Esophagus (tissue), 2 donors: ENCODE data around the gene USP20. TPM values are rescaled to one million over a fixed set of nuclear protein-coding genes. Genes with fewer than 3 reads are reported as not detected.

ENCODE experiments used
- H3K27ac ChIP-seq, 2 donors: one replicate each; pipeline ENCODE4 v1.5.1; 2013; ENCODE audit warnings: low read depth in 2 of 2, mild to moderate bottlenecking in 2 of 2, inconsistent platforms in 1 of 2, low read length in 1 of 2, moderate library complexity in 1 of 2
- H3K27me3 ChIP-seq, 2 donors: one replicate each; pipeline ENCODE4 v1.6.1; 2013; ENCODE audit warnings: low read length in 2 of 2, control low read depth in 1 of 2, mild to moderate bottlenecking in 1 of 2; ENCODE audit not compliant: insufficient read depth in 2 of 2, control insufficient read depth in 1 of 2
- H3K36me3 ChIP-seq, 2 donors: one replicate each; pipeline ENCODE4 v1.6.1; 2013; ENCODE audit warnings: low read length in 1 of 2; ENCODE audit not compliant: control insufficient read depth in 2 of 2, insufficient read depth in 2 of 2
- H3K4me1 ChIP-seq, 2 donors: one replicate each; pipeline ENCODE4 v1.6.1; 2013; ENCODE audit warnings: low read length in 1 of 2; ENCODE audit not compliant: control insufficient read depth in 2 of 2, insufficient read depth in 2 of 2
- H3K4me3 ChIP-seq, 2 donors: one replicate each; pipeline ENCODE4 v1.5.1; 2013; ENCODE audit warnings: low read length in 2 of 2, mild to moderate bottlenecking in 2 of 2, low read depth in 1 of 2, moderate library complexity in 1 of 2
- H3K9me3 ChIP-seq, 2 donors: one replicate each; pipeline ENCODE4 v1.6.1; 2013; ENCODE audit warnings: mild to moderate bottlenecking in 2 of 2, low read depth in 1 of 2, low read length in 1 of 2, moderate library complexity in 1 of 2; ENCODE audit not compliant: control insufficient read depth in 2 of 2, insufficient read depth in 1 of 2
- WGBS, 2 donors: extraction: QIAGEN DNeasy Blood & Tissue Kit; methylation state at CpG; one replicate each; pipeline ENCODE4 v1.1.7; 2013; 5-methylcytosine and 5-hydroxymethylcytosine counted together
- polyA plus RNA-seq, 2 donors: library from polyadenylated mRNA; stranded (reverse); fragments of 200-250 nt; gene quantifications; one replicate each; pipeline ENCODE4 v1.2.3, GENCODE V29; 2013
- donor health status: healthy with polysubstance abuse.
- donor health status: Bipolar disorder and iron deficiency.

Gene USP20
- polyA plus RNA-seq, 2 donors = 15.1 to 20.7 TPM

DNA sequence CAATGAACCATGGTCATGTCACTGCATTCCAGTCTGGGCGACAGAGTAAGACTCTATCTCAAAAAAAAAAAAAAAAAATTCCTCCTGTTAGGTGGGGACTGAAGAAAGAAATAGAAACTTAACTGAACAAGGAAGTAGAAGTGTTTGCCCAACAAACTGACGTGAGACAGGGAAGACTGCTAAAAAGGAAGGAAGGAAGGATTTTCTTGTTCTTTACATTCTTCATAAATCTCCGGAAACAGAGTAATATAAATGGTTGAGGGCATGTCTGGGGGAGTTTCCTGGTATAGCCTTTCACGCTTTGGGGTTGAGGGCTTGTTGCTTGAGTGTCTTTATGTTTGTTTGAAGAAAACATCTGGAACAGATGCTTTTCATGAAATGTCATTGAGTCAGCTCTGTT, 29.2 kb upstream of the USP20 start:
- Histone ChIP-seq H3K27ac (no peak overlapping the region), H3K4me1 (peaks cover 2 to 6% of the 10 kb centered on the region in 2 donors), H3K36me3 (peaks cover 0 to 15% of the 10 kb centered on the region in 2 donors), H3K9me3 (no peaks in the 10 kb centered on the region), H3K27me3 (no peaks in the 10 kb centered on the region), H3K4me3 (no peak overlapping the region)
- WGBS, 2 donors = 64 to 78% methylated on average over 4 of the region's 4 CpGs

DNA sequence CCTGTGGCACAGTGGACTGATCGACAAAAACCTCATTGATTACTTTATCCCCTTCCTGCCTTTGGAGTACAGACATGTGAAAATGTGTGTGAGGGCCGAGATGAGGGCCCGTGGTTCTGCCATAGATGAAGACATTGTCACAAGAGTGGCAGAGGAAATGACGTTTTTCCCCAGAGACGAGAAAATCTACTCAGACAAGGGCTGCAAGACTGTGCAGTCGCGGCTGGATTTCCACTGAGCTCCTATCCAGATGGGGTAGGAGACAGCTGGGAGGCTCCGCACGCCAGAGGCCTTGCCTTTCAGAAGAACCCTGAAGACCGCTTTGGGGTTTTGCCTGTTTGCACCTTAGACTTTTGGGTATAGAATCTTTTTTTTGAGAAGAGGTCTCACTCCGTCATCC, 25.9 kb upstream of the USP20 start:
- 86% methylated on average over 11 of the region's 11 CpGs for WGBS, 2 donors
- Histone ChIP-seq H3K27ac (no peak overlapping the region), H3K9me3 (no peaks in the 10 kb centered on the region), H3K27me3 (no peaks in the 10 kb centered on the region), H3K36me3 (peaks cover 4 to 21% of the 10 kb centered on the region in 2 donors), H3K4me1 (no peaks in the 10 kb centered on the region), H3K4me3 (no peak overlapping the region)

GRCh38 chr9:129810116-129810515, 25.1 kb upstream of the USP20 start:
- H3K4me3 ChIP-seq = no peak overlapping the region
- peaks cover 4 to 24% of the 10 kb centered on the region in 2 donors for H3K36me3 ChIP-seq
- H3K27ac ChIP-seq = no peak overlapping the region
- WGBS, 2 donors = 86 to 91% methylated on average over 11 of the region's 11 CpGs
- no peaks in the 10 kb centered on the region for H3K27me3 ChIP-seq
- H3K4me1 ChIP-seq = no peaks in the 10 kb centered on the region
- H3K9me3 ChIP-seq = no peaks in the 10 kb centered on the region

DNA sequence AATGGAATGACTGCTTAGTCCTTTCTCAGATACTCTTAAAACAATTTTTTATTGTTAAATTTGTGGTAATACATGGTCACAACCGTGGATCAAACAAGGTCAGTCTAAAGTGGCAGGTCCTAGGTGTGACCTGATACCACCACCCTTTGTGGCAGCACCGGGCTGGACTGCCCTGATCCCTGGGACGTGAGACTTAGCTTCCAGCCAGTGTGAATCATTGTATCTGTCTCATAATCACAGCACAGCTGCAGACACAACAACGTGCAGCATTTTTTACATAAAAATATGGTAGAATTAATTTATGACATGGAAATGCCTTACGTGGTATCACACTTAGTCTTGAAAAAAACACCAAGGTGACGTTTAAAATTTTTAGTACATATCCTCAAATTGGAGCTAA, 24.5 kb upstream of the USP20 start:
- WGBS, 2 donors = 64 to 80% methylated on average over 6 of the region's 6 CpGs
- H3K36me3 ChIP-seq = peaks cover 4 to 30% of the 10 kb centered on the region in 2 donors

DNA sequence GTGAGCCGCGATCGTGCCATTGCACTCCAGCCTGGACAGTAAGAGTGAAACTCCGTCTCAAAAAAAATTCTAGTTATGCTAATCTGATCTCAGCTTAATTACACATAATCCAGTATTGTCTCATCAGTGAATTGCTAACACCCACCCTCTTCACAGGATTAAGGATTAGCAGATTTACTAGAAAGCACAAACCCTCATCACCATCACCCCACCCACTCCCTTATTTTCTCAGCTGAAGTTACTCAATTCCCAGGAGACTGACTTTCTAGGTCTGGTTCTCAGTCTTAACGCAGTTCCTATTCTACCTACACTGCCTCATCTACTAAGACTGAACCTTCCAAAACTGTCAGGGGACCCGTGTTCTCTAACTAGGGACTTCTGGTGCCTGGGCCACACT, 23.3 kb upstream of the USP20 start:
- H3K36me3 ChIP-seq = peaks cover 4 to 36% of the 10 kb centered on the region in 2 donors
- 80 to 89% methylated on average over 6 of the region's 6 CpGs for WGBS, 2 donors
- H3K4me1 ChIP-seq = no peaks in the 10 kb centered on the region
- H3K9me3 ChIP-seq = no peaks in the 10 kb centered on the region
- no peak overlapping the region for H3K4me3 ChIP-seq
- no peak overlapping the region for H3K27ac ChIP-seq
- no peaks in the 10 kb centered on the region for H3K27me3 ChIP-seq

More for the DNA sequence above, 24.5 kb upstream of the USP20 start:
- H3K4me3 ChIP-seq = no peak overlapping the region
- no peak overlapping the region for H3K27ac ChIP-seq
- H3K4me1 ChIP-seq = no peaks in the 10 kb centered on the region
- no peaks in the 10 kb centered on the region for H3K9me3 ChIP-seq
- H3K27me3 ChIP-seq = no peaks in the 10 kb centered on the region

DNA sequence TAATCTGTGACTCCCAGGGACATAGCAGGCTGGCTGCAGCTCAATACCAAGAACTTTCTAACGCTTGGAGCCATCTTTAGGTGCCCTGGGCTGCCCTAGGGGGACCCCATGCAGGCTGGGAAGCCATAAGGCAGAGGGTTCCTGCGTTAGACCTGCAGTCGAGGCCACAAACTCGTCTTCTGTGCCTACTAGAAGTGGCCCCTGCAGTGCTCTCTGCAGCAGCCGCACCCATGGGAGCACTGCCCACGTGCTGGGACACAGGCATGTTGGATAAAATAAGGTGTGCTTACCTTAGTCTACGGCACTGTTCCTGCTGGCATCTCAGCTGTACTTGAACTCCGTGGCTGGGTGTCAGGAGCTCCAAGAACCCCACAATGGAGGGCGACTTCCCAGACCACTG, 22.9 kb upstream of the USP20 start:
- no peak overlapping the region for H3K27ac ChIP-seq
- no peaks in the 10 kb centered on the region for H3K27me3 ChIP-seq
- no peaks in the 10 kb centered on the region for H3K9me3 ChIP-seq
- H3K4me3 ChIP-seq = no peak overlapping the region
- H3K4me1 ChIP-seq = no peaks in the 10 kb centered on the region
- H3K36me3 ChIP-seq = peaks cover 4 to 36% of the 10 kb centered on the region in 2 donors
- WGBS, 2 donors = 80 to 84% methylated on average over 9 of the region's 9 CpGs

GRCh38 chr9:129813661-129814060, 21.6 kb upstream of the USP20 start:
- no peaks in the 10 kb centered on the region for H3K4me1 ChIP-seq
- H3K4me3 ChIP-seq = no peak overlapping the region
- H3K27ac ChIP-seq = no peak overlapping the region
- no peaks in the 10 kb centered on the region for H3K9me3 ChIP-seq
- no peaks in the 10 kb centered on the region for H3K27me3 ChIP-seq
- H3K36me3 ChIP-seq = peaks cover 5 to 37% of the 10 kb centered on the region in 2 donors
- WGBS, 2 donors = 78 to 83% methylated on average over 9 of the region's 9 CpGs

DNA sequence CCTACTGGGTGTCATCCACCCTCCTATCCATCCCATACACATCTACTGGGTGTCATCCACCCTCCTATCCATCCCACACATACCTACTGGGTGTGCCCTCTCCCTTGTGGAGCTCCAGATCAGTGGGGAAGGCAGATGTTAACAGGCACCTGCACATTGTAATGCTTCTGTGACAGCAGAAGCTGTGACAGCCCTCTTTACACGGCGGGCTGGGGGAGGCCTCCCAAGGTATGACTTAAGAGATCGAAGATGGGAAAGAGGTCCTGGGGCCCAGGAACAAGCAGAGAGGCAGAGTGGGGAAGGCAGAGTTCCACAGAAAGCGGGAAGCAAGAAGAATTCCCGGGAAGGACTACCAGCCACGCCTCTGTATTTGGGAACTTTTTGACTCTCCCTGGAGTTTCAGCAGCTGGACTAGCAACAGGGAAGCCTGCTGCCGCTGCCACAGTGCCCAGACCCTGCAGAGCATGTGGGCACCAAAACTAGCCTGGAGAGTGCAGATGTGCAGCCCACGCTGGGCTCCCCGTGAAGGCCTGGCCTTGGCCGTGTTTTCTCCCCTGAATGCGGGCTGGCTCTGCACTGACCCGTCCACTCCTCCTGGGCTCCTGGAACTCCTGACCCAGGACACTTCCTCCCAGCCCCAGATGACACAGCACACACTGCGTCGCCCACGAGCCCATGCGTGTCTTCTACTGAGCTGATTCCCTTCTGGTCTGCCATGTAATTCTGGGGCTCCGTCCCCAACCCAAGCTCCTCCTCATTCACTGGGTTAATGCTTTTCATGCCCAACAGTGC, 20.6 kb upstream of the USP20 start:
- no peaks in the 10 kb centered on the region for H3K4me1 ChIP-seq
- H3K27me3 ChIP-seq = no peaks in the 10 kb centered on the region
- H3K4me3 ChIP-seq = no peak overlapping the region
- H3K36me3 ChIP-seq = peaks cover 9 to 33% of the 10 kb centered on the region in 2 donors
- no peak overlapping the region for H3K27ac ChIP-seq
- 84 to 88% methylated on average over 17 of the region's 17 CpGs for WGBS, 2 donors
- no peaks in the 10 kb centered on the region for H3K9me3 ChIP-seq

- no peak overlapping the region for H3K27ac ChIP-seq
- H3K36me3 ChIP-seq = peaks cover 9 to 27% of the 10 kb centered on the region in 2 donors
- no peak overlapping the region for H3K4me3 ChIP-seq
- H3K9me3 ChIP-seq = no peaks in the 10 kb centered on the region
- no peaks in the 10 kb centered on the region for H3K4me1 ChIP-seq
- no peaks in the 10 kb centered on the region for H3K27me3 ChIP-seq
- WGBS, 2 donors = 88 to 90% methylated on average over 11 of the region's 11 CpGs
Measured at GRCh38 chr9:129815278-129815677, 20.0 kb upstream of the USP20 start.
